CD4-positive, alpha-beta T cell (primary cell): Measurements from ENCODE around the gene LYPLAL1. TPM values are rescaled to one million over a fixed set of nuclear protein-coding genes. Genes with fewer than 3 reads are reported as not detected.

Experiments
- ATAC-seq: fragments of 200-7000 bp; cut with Tn5 transposase; one replicate; pipeline ENCODE4 v1.10.0; 2022; ENCODE audit warnings: mild to moderate bottlenecking; ENCODE audit not compliant: poor library complexity
- CTCF ChIA-PET: fragments of 350-600 bp; sonication (Branson Sonifier 250); formaldehyde crosslinking; loops from one replicate; lab custom pipeline; 2021; ENCODE audit warnings: antibody characterized with exemption, inconsistent platforms; lab: Charles Lee
- POLR2A ChIA-PET: fragments of 350-600 bp; sonication (Branson Sonifier 250); formaldehyde crosslinking; loops from one replicate; lab custom pipeline; 2021; ENCODE audit warnings: antibody characterized with exemption, inconsistent platforms; lab: Charles Lee
- DNase-seq, 14 experiments: peaks; one replicate each; pipeline ENCODE4 v3.0.0-alpha.2; 2013 to 2020; ENCODE audit warnings: mixed read lengths in 2 of 14
- H3K27ac ChIP-seq, 2 donors: one replicate each; pipeline versions ENCODE4 v1.5.1 to v1.7.0; 2013; ENCODE audit warnings: low read length in 2 of 2, low read depth in 1 of 2, mild to moderate bottlenecking in 1 of 2
- H3K27me3 ChIP-seq, 2 experiments: 1 replicate in 1 of 2; 2 replicates in 1 of 2; pipeline versions ENCODE4 v1.6.1 to v1.7.0; 2013; ENCODE audit warnings: low read length in 2 of 2, control low read depth in 1 of 2, mild to moderate bottlenecking in 1 of 2, moderate library complexity in 1 of 2; ENCODE audit not compliant: insufficient read depth in 2 of 2, control insufficient read depth in 1 of 2
- H3K36me3 ChIP-seq: one replicate; pipeline ENCODE4 v1.6.1; 2013; ENCODE audit warnings: low read length, control low read depth; ENCODE audit not compliant: insufficient read depth
- H3K4me1 ChIP-seq: one replicate; pipeline ENCODE4 v1.6.1; 2013; ENCODE audit warnings: low read length, control low read depth; ENCODE audit not compliant: insufficient read depth
- H3K4me3 ChIP-seq: one replicate; pipeline ENCODE4 v1.5.1; 2013; ENCODE audit warnings: mild to moderate bottlenecking, low read length, moderate library complexity
- H3K9me3 ChIP-seq, 2 experiments: 1 replicate in 1 of 2; 2 replicates in 1 of 2; pipeline versions ENCODE4 v1.6.1 to v1.7.0; 2013; ENCODE audit warnings: low read length in 2 of 2, mild to moderate bottlenecking in 2 of 2, control low read depth in 1 of 2, moderate library complexity in 1 of 2; ENCODE audit not compliant: control insufficient read depth in 1 of 2, insufficient read depth in 1 of 2
- H3K27ac Mint-ChIP-seq: one replicate; pipeline ENCODE4 v1.8.0; 2020; ENCODE audit warnings: mixed read lengths
- H3K27me3 Mint-ChIP-seq: one replicate; pipeline ENCODE4 v1.8.0; 2021; ENCODE audit warnings: mixed read lengths
- H3K36me3 Mint-ChIP-seq: one replicate; pipeline ENCODE4 v1.8.0; 2021; ENCODE audit warnings: low read depth, mixed read lengths
- H3K4me1 Mint-ChIP-seq: one replicate; pipeline ENCODE4 v1.8.0; 2021; ENCODE audit warnings: low read depth, mixed read lengths
- H3K4me3 Mint-ChIP-seq: one replicate; pipeline ENCODE4 v1.8.0; 2020; ENCODE audit warnings: mild to moderate bottlenecking, mixed read lengths
- H3K9me3 Mint-ChIP-seq: one replicate; pipeline ENCODE4 v1.8.0; 2020; ENCODE audit warnings: mixed read lengths
- intact Hi-C, 2 experiments: fragments of 100-400 bp; cut with DNase I in 1 of 2; cut with micrococcal nuclease in 1 of 2; formaldehyde crosslinking; loops; one replicate each; pipeline versions ENCODE4 v1.15.1 to v1.9.0; 2023 to 2025; cut with DNase I, micrococcal nuclease
- total RNA-seq, 174 experiments: library from RNA in 2 of 174; stranded (reverse) in 2 of 174; gene quantifications; one replicate each; pipeline ENCODE4 v1.2.3 and lab custom pipeline; 2021 to 2026
- TF ChIP-seq, protein P1 (sequence below): fragments of 200-600 bp; IDR thresholded peaks from one replicate; pipeline ENCODE4 v1.8.0; 2022; ENCODE audit warnings: antibody characterized with exemption, mild to moderate bottlenecking

Gene LYPLAL1
- total RNA-seq, 2 experiments from 2014 or later, result 8.2 to 10.0 TPM

DNA sequence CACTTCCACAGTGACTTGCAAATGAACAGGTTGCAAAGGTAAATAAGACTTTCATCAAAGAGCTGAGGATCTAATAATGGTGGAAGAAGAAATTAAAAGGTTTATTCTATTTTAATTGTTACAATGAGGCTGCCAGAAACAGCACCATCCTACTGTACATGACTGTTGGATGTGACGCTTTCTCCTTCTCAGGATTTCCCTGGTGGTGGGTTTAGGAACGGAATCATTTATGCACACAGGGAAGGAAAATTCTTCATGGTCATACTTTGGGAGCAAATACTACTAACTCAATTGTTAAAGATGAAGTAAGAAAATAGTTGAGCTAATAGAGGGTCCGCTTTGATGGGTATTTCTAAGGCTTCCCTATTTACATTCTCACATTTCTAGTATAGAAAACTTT lies 22.2 kb upstream of the LYPLAL1 start:
- H3K27ac Mint-ChIP-seq, result no peak overlapping the region
- peaks cover 12% of the 10 kb centered on the region for H3K27me3 Mint-ChIP-seq
- no peak for ATAC-seq

DNA sequence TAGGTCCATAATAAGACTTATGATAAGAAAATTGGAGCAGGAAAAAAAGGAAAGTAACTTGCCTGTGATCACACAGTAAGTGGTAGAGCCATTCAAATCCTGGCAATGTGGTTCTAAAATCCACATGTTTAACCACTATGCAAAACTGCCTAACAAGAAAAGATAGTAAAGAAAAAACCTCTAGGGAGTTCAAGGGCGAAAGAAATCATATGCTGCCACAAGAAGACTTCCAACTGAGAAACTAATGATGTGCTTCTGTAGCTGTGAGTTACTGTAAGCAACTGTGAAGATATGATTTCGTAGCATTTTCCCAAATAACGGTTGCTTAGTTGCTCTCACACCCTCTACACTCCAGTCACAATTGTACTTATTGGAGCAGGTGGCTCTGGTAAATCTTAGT lies 20.9 kb upstream of the LYPLAL1 start:
- Histone ChIP-seq H3K27ac (no peak overlapping the region), H3K4me3 (no peak overlapping the region), H3K27me3 (peaks cover 0 to 3% of the 10 kb centered on the region in 2 experiments), H3K4me1 (no peaks in the 10 kb centered on the region), H3K36me3 (no peaks in the 10 kb centered on the region), H3K9me3 (no peaks in the 10 kb centered on the region)
- H3K36me3 Mint-ChIP-seq, result no peaks in the 10 kb centered on the region
- TF ChIP-seq, protein P1, sequence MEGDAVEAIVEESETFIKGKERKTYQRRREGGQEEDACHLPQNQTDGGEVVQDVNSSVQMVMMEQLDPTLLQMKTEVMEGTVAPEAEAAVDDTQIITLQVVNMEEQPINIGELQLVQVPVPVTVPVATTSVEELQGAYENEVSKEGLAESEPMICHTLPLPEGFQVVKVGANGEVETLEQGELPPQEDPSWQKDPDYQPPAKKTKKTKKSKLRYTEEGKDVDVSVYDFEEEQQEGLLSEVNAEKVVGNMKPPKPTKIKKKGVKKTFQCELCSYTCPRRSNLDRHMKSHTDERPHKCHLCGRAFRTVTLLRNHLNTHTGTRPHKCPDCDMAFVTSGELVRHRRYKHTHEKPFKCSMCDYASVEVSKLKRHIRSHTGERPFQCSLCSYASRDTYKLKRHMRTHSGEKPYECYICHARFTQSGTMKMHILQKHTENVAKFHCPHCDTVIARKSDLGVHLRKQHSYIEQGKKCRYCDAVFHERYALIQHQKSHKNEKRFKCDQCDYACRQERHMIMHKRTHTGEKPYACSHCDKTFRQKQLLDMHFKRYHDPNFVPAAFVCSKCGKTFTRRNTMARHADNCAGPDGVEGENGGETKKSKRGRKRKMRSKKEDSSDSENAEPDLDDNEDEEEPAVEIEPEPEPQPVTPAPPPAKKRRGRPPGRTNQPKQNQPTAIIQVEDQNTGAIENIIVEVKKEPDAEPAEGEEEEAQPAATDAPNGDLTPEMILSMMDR, result no peak
- H3K9me3 Mint-ChIP-seq, result no peaks in the 10 kb centered on the region
- H3K4me3 Mint-ChIP-seq, result no peak overlapping the region
- H3K4me1 Mint-ChIP-seq, result no peaks in the 10 kb centered on the region
- H3K27ac Mint-ChIP-seq, result no peak overlapping the region
- intact Hi-C loops, result no loop called here
- ATAC-seq, result no peak
- no peak for DNase-seq
- ChIA-PET POLR2A (no interaction called here), CTCF (no interaction called here)
- peaks cover 12% of the 10 kb centered on the region for H3K27me3 Mint-ChIP-seq

More for the DNA sequence above, 22.2 kb upstream of the LYPLAL1 start:
- Mint-ChIP-seq H3K36me3 (no peaks in the 10 kb centered on the region), H3K4me1 (no peaks in the 10 kb centered on the region), H3K4me3 (no peak overlapping the region), H3K9me3 (no peaks in the 10 kb centered on the region)
- ChIA-PET POLR2A (no interaction called here), CTCF (no interaction called here)
- Histone ChIP-seq H3K9me3 (no peaks in the 10 kb centered on the region), H3K36me3 (no peaks in the 10 kb centered on the region), H3K27me3 (peaks cover 0 to 3% of the 10 kb centered on the region in 2 experiments), H3K4me1 (no peaks in the 10 kb centered on the region), H3K27ac (no peak overlapping the region), H3K4me3 (no peak overlapping the region)
- DNase-seq, result no peak
- intact Hi-C loops, result no loop called here
- TF ChIP-seq, protein P1, result no peak

DNA sequence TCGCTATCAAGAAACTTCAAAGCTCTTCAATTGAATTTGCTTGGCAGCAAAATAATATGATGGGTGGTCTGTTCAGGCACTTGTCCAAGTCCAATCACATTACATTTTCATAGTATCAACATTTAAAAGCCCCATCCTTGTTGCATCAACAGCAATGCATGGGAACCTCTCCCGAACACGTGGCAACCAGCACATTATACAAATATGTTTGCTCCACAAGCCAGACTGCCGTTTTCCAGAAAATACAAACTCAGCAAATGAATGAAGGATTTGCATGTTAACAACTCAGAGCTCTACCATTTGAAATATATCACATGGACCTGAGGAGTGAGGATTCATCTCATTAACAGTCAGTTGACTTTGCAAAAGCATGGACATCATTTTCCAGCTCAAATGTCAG lies 20.0 kb upstream of the LYPLAL1 start:
- TF ChIP-seq, protein P1, result no peak
- ATAC-seq (no peak), DNase-seq (no peak)
- Histone ChIP-seq H3K4me1 (no peaks in the 10 kb centered on the region), H3K4me3 (no peak overlapping the region), H3K36me3 (no peaks in the 10 kb centered on the region), H3K9me3 (no peaks in the 10 kb centered on the region), H3K27ac (no peak overlapping the region), H3K27me3 (peaks cover 0 to 9% of the 10 kb centered on the region in 2 experiments)
- Mint-ChIP-seq H3K4me1 (no peaks in the 10 kb centered on the region), H3K36me3 (no peaks in the 10 kb centered on the region), H3K27ac (no peak overlapping the region), H3K4me3 (no peak overlapping the region), H3K9me3 (no peaks in the 10 kb centered on the region), H3K27me3 (peaks cover 12% of the 10 kb centered on the region)
- ChIA-PET POLR2A (no interaction called here), CTCF (no interaction called here)
- intact Hi-C loops, result no loop called here
